HG03025 (cell line): ENCODE data around the gene YEATS4.

ENCODE experiments used
- ATAC-seq: cut with Tn5 transposase; IDR thresholded peaks from one replicate; pipeline ENCODE4 v1.9.1; 2021; ENCODE audit warnings: mild to moderate bottlenecking, moderate library complexity; ENCODE audit not compliant: unreplicated experiment, low FRiP score

YEATS4 gene

GRCh38 chr12:69428351-69429073 lies 69.0 kb downstream of the YEATS4 start:
- no peak for ATAC-seq

- ATAC-seq, result no peak
Measured at GRCh38 chr12:69430942-69431590, 71.5 kb downstream of the YEATS4 start.

GRCh38 chr12:69431591-69432222 lies 72.2 kb downstream of the YEATS4 start:
- no peak for ATAC-seq

- no peak for ATAC-seq
Measured at GRCh38 chr12:69433653-69434052, 74.1 kb downstream of the YEATS4 start.

DNA sequence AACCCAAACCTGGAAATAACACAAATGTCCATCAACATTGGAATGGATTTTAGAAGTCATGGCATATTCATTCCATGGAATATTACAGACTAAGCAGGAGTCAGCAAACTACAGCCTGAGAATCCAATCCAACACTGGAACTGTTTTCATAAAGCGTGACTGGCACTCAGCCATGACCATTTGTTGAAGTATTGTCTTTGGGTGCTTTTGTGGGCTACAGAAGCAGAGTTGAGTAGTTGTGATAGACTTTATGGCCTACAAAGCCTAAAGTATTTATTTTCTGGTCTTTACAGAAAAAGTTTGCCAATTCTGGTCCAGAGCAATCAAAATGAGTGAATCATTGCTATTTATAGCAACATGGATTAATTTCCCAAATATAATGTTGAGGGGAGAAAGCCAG lies 76.1 kb downstream of the YEATS4 start:
- no peak for ATAC-seq

DNA sequence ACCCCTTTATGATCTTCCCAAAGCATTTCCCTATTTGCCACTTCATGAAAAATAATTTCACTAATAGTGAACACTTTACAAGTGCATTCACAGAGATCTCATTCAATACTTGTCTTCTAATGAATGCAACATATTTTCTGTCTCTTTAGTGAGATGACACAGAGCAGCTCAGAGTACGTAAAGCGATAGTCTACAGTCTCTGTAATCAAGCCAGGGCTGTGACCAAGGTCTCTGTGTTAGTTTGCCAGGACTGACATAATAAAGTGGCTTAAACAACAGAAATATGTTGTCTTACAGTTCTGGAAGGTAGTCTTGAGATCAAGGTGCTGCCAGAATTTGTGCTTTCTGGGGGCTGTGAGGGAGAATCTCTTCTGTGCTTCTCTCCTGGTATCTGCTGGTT lies 77.5 kb downstream of the YEATS4 start:
- ATAC-seq, result no peak

- no peak for ATAC-seq
Measured at GRCh38 chr12:69438539-69438938, 79.0 kb downstream of the YEATS4 start.

- ATAC-seq, result no peak
Measured at GRCh38 chr12:69440016-69440415, 80.5 kb downstream of the YEATS4 start.
